Melanocyte of skin (primary cell): ENCODE measurements around the gene PCDHAC1. TPM values are rescaled to one million over a fixed set of nuclear protein-coding genes. Genes with fewer than 3 reads are reported as not detected.

Source experiments
- small RNA-seq, 2 donors: library from RNA; depleted of rRNA; stranded (forward); fragments of <200 nt; gene quantifications; one replicate each; pipeline ENCODE3, GENCODE V24; 2012
- total RNA-seq, 2 donors: library from RNA; depleted of rRNA; stranded (reverse); fragments of >200 nt; gene quantifications; 2 replicates each; pipeline ENCODE4 v1.2.3, GENCODE V29; 2012

The PCDHAC1 gene
- total RNA-seq: under 1 TPM in 1 of 2 donors, not detected in 1; 0.34 TPM

GRCh38 chr5:140925806-140926442, at the start of gene PCDHAC1:
Gene PCDHAC1, plus strand, starts transcription at chr5:140926299. Its CDS starts 594 bp downstream, at chr5:140926893.

GRCh38 chr5:140881889-140882590, 44.1 kb upstream of the PCDHAC1 start, which contains the start of gene PCDHA13:
Gene PCDHA13, plus strand, starts transcription at chr5:140882124. Its CDS starts 145 bp downstream, at chr5:140882269.

DNA sequence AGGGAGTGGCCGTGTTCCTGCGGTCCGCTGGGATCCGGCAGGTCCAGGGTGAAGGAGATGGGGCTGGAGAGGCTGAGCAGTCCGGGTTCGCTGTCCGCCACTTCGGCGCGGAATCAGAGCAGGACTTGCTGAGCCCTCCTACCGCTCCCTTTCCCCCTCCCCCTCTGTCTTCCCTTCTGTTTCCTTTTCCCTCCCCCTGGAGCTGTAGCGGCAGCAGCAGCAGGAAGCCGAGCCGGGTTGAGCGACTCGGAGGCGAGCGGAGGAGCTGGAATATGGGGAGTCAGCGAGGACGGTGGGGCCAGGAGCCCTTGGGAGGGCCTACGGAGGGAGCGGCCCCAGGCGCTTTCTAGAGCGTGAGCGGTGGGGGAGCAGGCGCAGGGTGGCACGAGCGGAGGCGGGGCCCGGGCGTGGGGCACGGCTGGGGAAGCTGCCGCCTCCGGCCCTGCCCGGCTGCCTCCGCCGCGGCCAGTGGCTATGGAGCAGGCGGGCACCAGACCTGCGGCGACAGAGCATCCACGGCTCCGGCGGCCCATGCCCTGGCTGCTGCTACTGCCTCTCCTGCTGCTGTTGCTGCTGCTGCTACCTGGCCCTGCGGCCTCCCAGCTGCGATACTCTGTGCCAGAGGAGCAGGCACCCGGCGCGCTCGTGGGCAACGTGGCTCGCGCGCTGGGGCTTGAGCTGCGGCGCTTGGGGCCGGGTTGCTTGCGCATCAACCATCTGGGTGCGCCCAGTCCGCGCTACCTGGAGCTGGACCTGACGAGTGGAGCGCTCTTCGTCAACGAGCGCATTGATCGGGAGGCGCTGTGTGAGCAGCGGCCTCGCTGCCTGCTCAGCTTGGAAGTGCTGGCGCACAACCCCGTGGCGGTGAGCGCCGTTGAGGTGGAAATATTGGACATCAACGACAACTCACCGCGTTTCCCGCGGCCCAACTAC, 40.5 kb downstream of the PCDHAC1 start, which contains the start of gene PCDHAC2:
TSS of gene PCDHAC2 (plus strand) at position 184 of the 933 bp plus-strand sequence. CDS start at position 475, 291 bp downstream.

Small RNAs within 50 kb of the gene (small RNA-seq; reads per million reads assigned to genes)
- gene AC010223.1: 0 reads per million in 2 donors

Other genes starting within 250 kb of the PCDHAC1 start
- 10 to 100 TPM; 41.0 to 68.9 TPM for gene HARS1, start 234.9 kb upstream of the PCDHAC1 start, total RNA-seq
- 10 to 100 TPM; 24.1 to 29.0 TPM for gene HARS2, start 234.8 kb upstream of the PCDHAC1 start, total RNA-seq
- gene ZMAT2, start 225.9 kb upstream of the PCDHAC1 start, total RNA-seq: 10 to 100 TPM; 23.4 to 37.0 TPM
- not detected for gene PCDHA1, start 140.2 kb upstream of the PCDHAC1 start, total RNA-seq
- gene PCDHA2, start 131.4 kb upstream of the PCDHAC1 start, total RNA-seq: not detected
- gene PCDHA3, start 125.2 kb upstream of the PCDHAC1 start, total RNA-seq: under 1 TPM in 1 of 2 donors, not detected in 1; under 0.01 TPM
- gene PCDHA4, start 119.2 kb upstream of the PCDHAC1 start, total RNA-seq: under 1 TPM; under 0.01 TPM
- gene PCDHA5, start 104.7 kb upstream of the PCDHAC1 start, total RNA-seq: under 1 TPM; under 0.01 TPM
- under 1 TPM in 1 of 2 donors, not detected in 1; 0.34 TPM for gene PCDHA6, start 98.3 kb upstream of the PCDHAC1 start, total RNA-seq
- gene PCDHA7, start 92.0 kb upstream of the PCDHAC1 start, total RNA-seq: not detected
- not detected for gene PCDHA8, start 85.1 kb upstream of the PCDHAC1 start, total RNA-seq
- gene PCDHA9, start 77.9 kb upstream of the PCDHAC1 start, total RNA-seq: not detected
- under 1 TPM in 1 of 2 donors, not detected in 1; 0.69 TPM for gene PCDHA10, start 70.4 kb upstream of the PCDHAC1 start, total RNA-seq
- gene PCDHA11, start 57.3 kb upstream of the PCDHAC1 start, total RNA-seq: under 1 TPM in 1 of 2 donors, not detected in 1; under 0.01 TPM
- not detected for gene PCDHA12, start 51.0 kb upstream of the PCDHAC1 start, total RNA-seq
- gene PCDHA13, start 44.2 kb upstream of the PCDHAC1 start, total RNA-seq: under 1 TPM in 1 of 2 donors, not detected in 1; under 0.01 TPM
- gene PCDHAC2, start 40.2 kb downstream of the PCDHAC1 start, total RNA-seq: under 1 TPM in 1 of 2 donors, not detected in 1; 0.69 TPM
- not detected for gene PCDHB1, start 125.1 kb downstream of the PCDHAC1 start, total RNA-seq
- gene PCDHB2, start 168.3 kb downstream of the PCDHAC1 start, total RNA-seq: under 1 TPM; under 0.01 to 0.34 TPM
- gene PCDHB3, start 174.2 kb downstream of the PCDHAC1 start, total RNA-seq: under 1 TPM in 1 of 2 donors, not detected in 1; under 0.01 TPM
- gene PCDHB4, start 195.5 kb downstream of the PCDHAC1 start, total RNA-seq: under 1 TPM in 1 of 2 donors, not detected in 1; 0.69 TPM
- under 1 TPM in 1 of 2 donors, not detected in 1; 0.69 TPM for gene PCDHB5, start 208.9 kb downstream of the PCDHAC1 start, total RNA-seq
- gene PCDHB6, start 223.8 kb downstream of the PCDHAC1 start, total RNA-seq: not detected
- gene PCDHB7, start 246.3 kb downstream of the PCDHAC1 start, total RNA-seq: under 1 TPM; under 0.01 TPM